GM18519 (cell line): ENCODE results near the gene PLG.
"Not testable (repeated sequence)": the region's sequence is repeated elsewhere in the genome, so short reads cannot be mapped to it uniquely, and the experiment has no call there.

Experiments
- ATAC-seq: cut with Tn5 transposase; IDR thresholded peaks from one replicate; pipeline ENCODE4 v1.9.1; 2021; ENCODE audit warnings: mild to moderate bottlenecking, moderate library complexity; ENCODE audit not compliant: unreplicated experiment, low FRiP score

PLG gene

GRCh38 chr6:160802049-160802448, 100.0 kb downstream of the PLG start:
- ATAC-seq, result not testable (repeated sequence)
